ENCODE measurements around the gene PYGM.

The PYGM gene

DNA sequence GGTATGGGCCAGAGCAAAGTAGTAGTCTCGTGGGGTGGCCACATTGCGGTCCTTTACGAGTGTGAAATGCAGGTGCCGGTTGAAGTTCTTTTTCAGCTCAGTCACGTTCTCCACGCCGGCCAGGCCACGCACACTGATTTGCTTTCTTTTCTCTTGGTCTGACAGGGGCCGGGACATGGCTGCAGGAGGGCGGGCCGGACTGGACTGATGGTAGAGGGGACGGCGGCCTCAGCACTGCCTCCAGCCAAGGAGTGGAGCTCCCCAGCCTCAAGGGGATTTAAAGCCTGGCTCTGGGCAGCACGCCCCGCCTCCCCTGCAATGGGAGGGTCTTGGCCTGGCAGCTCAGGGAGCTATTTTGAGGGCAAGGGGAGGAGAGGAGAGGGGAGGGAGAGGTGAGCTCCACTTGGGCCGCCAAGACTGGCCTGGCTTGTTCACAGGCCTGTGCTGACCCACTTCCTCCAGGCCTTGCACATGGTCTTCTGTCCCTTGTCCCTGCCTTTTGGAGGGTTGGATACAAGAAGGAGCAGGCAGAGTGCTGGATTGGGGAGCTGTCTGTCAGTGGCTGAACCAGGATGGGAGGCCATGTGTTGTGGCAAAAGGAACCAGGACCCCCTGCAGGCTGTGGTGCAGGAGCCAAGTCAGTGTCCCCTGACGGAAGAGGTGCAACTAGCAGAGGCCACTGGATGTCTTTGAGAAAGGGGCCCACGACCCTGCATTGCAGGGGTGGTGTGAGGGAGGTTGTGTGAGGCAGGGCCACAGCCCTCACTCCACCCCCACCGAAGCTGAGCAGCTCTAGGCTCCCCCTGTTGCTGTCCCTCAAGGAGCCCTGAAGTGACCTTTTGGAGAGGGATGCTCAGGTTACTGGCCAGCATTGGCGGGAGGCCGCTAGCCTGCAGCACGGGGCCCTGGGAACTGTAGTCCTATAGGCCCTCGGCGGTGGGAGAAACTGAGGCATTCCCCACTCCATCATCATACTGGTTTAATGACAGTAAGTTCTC, at the start of gene PYGM:
TSS of gene PYGM (minus strand) at position 253 of the 998 bp plus-strand sequence. CDS start at position 177, 76 bp downstream.
- peak within 1 kb of the TSS; percentile 46 for H3K27ac ChIP-seq
- no peaks in the 10 kb centered on the region for H3K9me3 ChIP-seq
- H3K4me1 ChIP-seq (ENCODE audit: control insufficient read depth in 1 of 2, insufficient read depth in 1 of 2, low read depth in 1 of 2, low read length in 1 of 2), result no peaks in the 10 kb centered on the region
- peaks cover 62% of the 10 kb centered on the region for H3K36me3 ChIP-seq
- no peaks in the 10 kb centered on the region for H3K27me3 ChIP-seq
- H3K4me3 ChIP-seq (ENCODE audit: low read depth in 1 of 2, low read length in 1 of 2), result no peak within 1 kb of the TSS
- TF ChIP-seq, protein P1, sequence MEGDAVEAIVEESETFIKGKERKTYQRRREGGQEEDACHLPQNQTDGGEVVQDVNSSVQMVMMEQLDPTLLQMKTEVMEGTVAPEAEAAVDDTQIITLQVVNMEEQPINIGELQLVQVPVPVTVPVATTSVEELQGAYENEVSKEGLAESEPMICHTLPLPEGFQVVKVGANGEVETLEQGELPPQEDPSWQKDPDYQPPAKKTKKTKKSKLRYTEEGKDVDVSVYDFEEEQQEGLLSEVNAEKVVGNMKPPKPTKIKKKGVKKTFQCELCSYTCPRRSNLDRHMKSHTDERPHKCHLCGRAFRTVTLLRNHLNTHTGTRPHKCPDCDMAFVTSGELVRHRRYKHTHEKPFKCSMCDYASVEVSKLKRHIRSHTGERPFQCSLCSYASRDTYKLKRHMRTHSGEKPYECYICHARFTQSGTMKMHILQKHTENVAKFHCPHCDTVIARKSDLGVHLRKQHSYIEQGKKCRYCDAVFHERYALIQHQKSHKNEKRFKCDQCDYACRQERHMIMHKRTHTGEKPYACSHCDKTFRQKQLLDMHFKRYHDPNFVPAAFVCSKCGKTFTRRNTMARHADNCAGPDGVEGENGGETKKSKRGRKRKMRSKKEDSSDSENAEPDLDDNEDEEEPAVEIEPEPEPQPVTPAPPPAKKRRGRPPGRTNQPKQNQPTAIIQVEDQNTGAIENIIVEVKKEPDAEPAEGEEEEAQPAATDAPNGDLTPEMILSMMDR (IDR thresholded peaks at IDR 0.05), result no peak

DNA sequence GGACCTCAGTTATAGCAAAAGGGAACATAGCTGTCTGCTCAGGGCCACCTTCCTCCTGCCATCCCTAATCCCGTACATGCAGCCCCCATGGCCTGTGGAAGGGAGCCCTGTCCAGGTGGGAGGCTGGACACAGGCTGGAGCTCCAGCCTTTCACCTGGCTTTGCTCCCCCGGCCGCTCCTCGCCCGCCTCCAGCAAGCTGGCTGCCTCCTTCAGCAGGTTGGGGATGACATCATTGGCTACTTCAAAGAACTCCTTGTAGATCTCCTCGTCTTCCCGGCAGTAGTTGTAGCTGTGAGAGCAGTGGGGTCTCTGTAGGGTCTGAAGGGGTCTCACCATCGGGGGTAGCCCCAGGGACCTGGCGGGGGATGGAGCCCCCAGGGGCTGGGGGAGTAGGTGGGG, 45.7 kb upstream of the PYGM start:
- Histone ChIP-seq H3K4me1 (ENCODE audit: control insufficient read depth in 1 of 2, insufficient read depth in 1 of 2, low read depth in 1 of 2, low read length in 1 of 2) (peaks cover 41 to 42% of the 10 kb centered on the region in 2 experiments), H3K36me3 (peaks cover 9% of the 10 kb centered on the region), H3K4me3 (ENCODE audit: low read depth in 1 of 2, low read length in 1 of 2) (no peak overlapping the region), H3K9me3 (no peaks in the 10 kb centered on the region), H3K27me3 (no peaks in the 10 kb centered on the region), H3K27ac (no peak overlapping the region)
- TF ChIP-seq, protein P1 (IDR thresholded peaks at IDR 0.05), result no peak

DNA sequence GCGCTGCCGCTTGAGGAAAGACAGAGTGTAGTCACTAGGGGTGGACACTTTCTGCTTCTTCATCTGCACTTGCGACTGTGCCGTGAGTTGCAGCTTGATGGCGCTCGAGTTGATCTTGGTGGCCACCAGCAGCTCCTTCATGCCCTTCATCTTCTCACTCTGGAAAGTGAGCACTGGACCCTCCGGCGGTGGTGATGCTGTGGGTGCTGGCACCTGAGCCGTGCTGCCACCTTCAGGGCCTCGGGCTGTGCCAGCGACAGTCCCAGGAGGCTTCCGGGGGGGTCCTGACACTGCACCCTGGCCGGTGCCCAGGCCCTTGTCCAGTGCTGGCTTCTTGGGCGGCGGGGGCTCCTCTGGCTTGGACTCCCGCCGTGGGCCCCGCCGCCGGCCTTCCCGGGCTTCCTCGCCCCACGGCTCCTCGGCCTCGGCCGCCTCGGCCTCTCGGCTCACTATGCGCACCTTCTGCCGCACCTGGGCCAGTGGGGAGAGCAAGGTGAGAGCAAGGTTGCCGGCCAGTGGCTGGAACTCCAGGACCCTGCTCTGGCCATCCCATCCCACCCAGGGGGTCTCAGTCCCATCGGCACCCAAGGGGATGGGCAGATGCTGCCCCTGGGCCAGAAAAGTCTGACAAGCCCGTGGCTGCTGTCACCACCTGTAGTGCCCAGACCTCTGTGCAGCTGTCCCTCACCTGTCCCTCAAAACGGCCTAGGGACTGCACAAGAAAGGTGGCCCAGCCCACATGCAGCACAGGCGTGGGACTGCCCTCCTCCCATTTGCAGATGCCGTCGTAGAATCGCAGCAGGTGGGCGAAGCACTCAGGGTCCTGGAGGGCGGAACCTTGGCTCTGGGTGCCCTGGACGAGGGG, 44.8 kb upstream of the PYGM start:
- H3K4me3 ChIP-seq (ENCODE audit: low read depth in 1 of 2, low read length in 1 of 2), result no peak overlapping the region
- TF ChIP-seq, protein P1 (IDR thresholded peaks at IDR 0.05), result no peak
- peaks cover 39 to 44% of the 10 kb centered on the region in 2 experiments for H3K4me1 ChIP-seq (ENCODE audit: control insufficient read depth in 1 of 2, insufficient read depth in 1 of 2, low read depth in 1 of 2, low read length in 1 of 2)
- peaks cover 18% of the 10 kb centered on the region for H3K36me3 ChIP-seq
- H3K27me3 ChIP-seq, result no peaks in the 10 kb centered on the region
- peak overlapping the region; percentile 88 for H3K27ac ChIP-seq
- no peaks in the 10 kb centered on the region for H3K9me3 ChIP-seq

DNA sequence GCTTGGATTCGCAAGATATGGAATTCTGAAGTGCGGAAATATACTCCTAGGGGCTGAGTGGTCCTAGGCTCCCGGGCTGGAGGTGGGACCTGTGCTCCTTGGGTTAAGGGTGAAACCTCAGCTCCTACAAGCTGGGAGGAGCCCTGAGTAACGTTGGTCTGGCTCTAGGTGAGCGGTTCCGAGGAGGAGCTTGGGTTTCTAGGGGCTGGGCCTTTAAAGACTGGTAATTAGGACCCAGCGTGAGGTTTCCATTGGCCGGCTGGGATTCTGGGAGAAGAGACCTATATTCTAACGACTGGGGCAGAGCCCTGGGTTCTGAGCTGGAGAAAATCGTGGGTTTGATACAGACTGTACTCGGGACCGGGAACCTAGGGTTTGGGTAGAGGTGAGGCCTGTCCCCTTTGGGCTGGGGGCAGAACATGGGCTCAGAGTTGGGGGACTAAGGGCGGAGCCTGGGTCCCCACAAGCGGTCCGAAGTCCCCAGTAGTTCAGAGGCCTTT, 44.1 kb upstream of the PYGM start:
- no peaks in the 10 kb centered on the region for H3K27me3 ChIP-seq
- H3K4me3 ChIP-seq (ENCODE audit: low read depth in 1 of 2, low read length in 1 of 2), result peak overlapping the region; percentile 80 to 91
- H3K9me3 ChIP-seq, result no peaks in the 10 kb centered on the region
- TF ChIP-seq, protein P1 (IDR thresholded peaks at IDR 0.05), result no peak
- peak overlapping the region; percentile 88 for H3K27ac ChIP-seq
- H3K36me3 ChIP-seq, result peaks cover 25% of the 10 kb centered on the region
- H3K4me1 ChIP-seq (ENCODE audit: control insufficient read depth in 1 of 2, insufficient read depth in 1 of 2, low read depth in 1 of 2, low read length in 1 of 2), result peaks cover 35 to 37% of the 10 kb centered on the region in 2 experiments

- H3K36me3 ChIP-seq, result peaks cover 31% of the 10 kb centered on the region
- H3K4me3 ChIP-seq (ENCODE audit: low read depth in 1 of 2, low read length in 1 of 2), result peak within 1 kb of the TSS; percentile 80 to 91
Observed at GRCh38 chr11:64803158-64803845, 43.5 kb upstream of the PYGM start, which contains the start of gene MAP4K2. TSS of gene MAP4K2 (minus strand) at chr11:64803214. CDS start at chr11:64803149, 65 bp downstream.

More at GRCh38 chr11:64803158-64803845, 43.5 kb upstream of the PYGM start, which contains the start of gene MAP4K2:
- H3K27ac ChIP-seq, result peak within 1 kb of the TSS; percentile 88
- H3K9me3 ChIP-seq, result no peaks in the 10 kb centered on the region
- H3K4me1 ChIP-seq (ENCODE audit: control insufficient read depth in 1 of 2, insufficient read depth in 1 of 2, low read depth in 1 of 2, low read length in 1 of 2), result peaks cover 35 to 37% of the 10 kb centered on the region in 2 experiments
- TF ChIP-seq, protein P1 (IDR thresholded peaks at IDR 0.05), result peak; percentile 64
- H3K27me3 ChIP-seq, result no peaks in the 10 kb centered on the region

All from neutrophil (primary cell).